HG02884 (cell line): ENCODE data around the gene TSR3.

ENCODE experiments used
- ATAC-seq: cut with Tn5 transposase; IDR thresholded peaks from one replicate; pipeline ENCODE4 v1.9.1; 2021; ENCODE audit warnings: mild to moderate bottlenecking, moderate library complexity; ENCODE audit not compliant: unreplicated experiment

TSR3 gene

GRCh38 chr16:1351582-1352362 lies at the start of gene TSR3, which contains the start of gene GNPTG:
Gene TSR3 (minus strand): TSS chr16:1351878. CDS start chr16:1351804, 74 bp downstream.
Gene GNPTG (plus strand): TSS chr16:1351931. CDS start chr16:1351966, 35 bp downstream.
- peak; percentile 54 for ATAC-seq

- no peak for ATAC-seq
Observed at GRCh38 chr16:1401061-1401757, 49.5 kb upstream of the TSR3 start.

GRCh38 chr16:1398826-1399581 lies 47.3 kb upstream of the TSR3 start:
- ATAC-seq, result no peak

GRCh38 chr16:1398351-1398750 lies 46.7 kb upstream of the TSR3 start:
- no peak for ATAC-seq

GRCh38 chr16:1397779-1398178 lies 46.1 kb upstream of the TSR3 start:
- no peak for ATAC-seq

- no peak for ATAC-seq
Observed at GRCh38 chr16:1395444-1396031, 43.9 kb upstream of the TSR3 start.

- ATAC-seq, result no peak
Observed at GRCh38 chr16:1394367-1394951, 42.8 kb upstream of the TSR3 start.

GRCh38 chr16:1393613-1394176 lies 42.0 kb upstream of the TSR3 start:
- no peak for ATAC-seq

GRCh38 chr16:1392826-1393225 lies 41.1 kb upstream of the TSR3 start:
- ATAC-seq, result no peak

GRCh38 chr16:1390239-1390779 lies 38.6 kb upstream of the TSR3 start:
- ATAC-seq, result no peak

- no peak for ATAC-seq
Observed at GRCh38 chr16:1389762-1390161, 38.1 kb upstream of the TSR3 start.

GRCh38 chr16:1387331-1387730 lies 35.7 kb upstream of the TSR3 start:
- no peak for ATAC-seq

GRCh38 chr16:1385232-1385631 lies 33.6 kb upstream of the TSR3 start:
- no peak for ATAC-seq

- no peak for ATAC-seq
Observed at GRCh38 chr16:1383556-1383955, 31.9 kb upstream of the TSR3 start.

GRCh38 chr16:1381612-1382406 lies 30.1 kb upstream of the TSR3 start:
- no peak for ATAC-seq

- no peak for ATAC-seq
Observed at GRCh38 chr16:1380195-1380594, 28.5 kb upstream of the TSR3 start.

GRCh38 chr16:1379304-1380076 lies 27.8 kb upstream of the TSR3 start:
- ATAC-seq, result no peak

- no peak for ATAC-seq
Observed at GRCh38 chr16:1378804-1379303, 27.2 kb upstream of the TSR3 start.
